Mononuclear cell (primary cell): ENCODE data around the gene OR8B2. TPM values are rescaled to one million over a fixed set of nuclear protein-coding genes. Genes with fewer than 3 reads are reported as not detected.
"Not testable (repeated sequence)": the region's sequence is repeated elsewhere in the genome, so short reads cannot be mapped to it uniquely, and the experiment has no call there.

Experiments
- H3K27me3 ChIP-seq: 2 replicates; pipeline ENCODE4 v1.6.0; 2011; ENCODE audit warnings: low read length, control low read depth; ENCODE audit not compliant: insufficient read depth
- H3K4me1 ChIP-seq: 2 replicates; pipeline ENCODE4 v1.5.1; 2011; ENCODE audit warnings: mild to moderate bottlenecking, low read length, control low read depth; ENCODE audit not compliant: insufficient read depth
- H3K4me3 ChIP-seq: 2 replicates; pipeline ENCODE4 v1.5.1; 2011; ENCODE audit warnings: mild to moderate bottlenecking, low read length, moderate library complexity
- H3K9me3 ChIP-seq: 2 replicates; pipeline ENCODE4 v1.5.1; 2011; ENCODE audit warnings: low read depth, mild to moderate bottlenecking, control low read depth, low read length
- total RNA-seq: library from RNA; depleted of rRNA; stranded (reverse); fragments of >200 nt; gene quantifications from one replicate; pipeline ENCODE4 v1.2.3, GENCODE V29; 2012

Gene OR8B2, protein sequence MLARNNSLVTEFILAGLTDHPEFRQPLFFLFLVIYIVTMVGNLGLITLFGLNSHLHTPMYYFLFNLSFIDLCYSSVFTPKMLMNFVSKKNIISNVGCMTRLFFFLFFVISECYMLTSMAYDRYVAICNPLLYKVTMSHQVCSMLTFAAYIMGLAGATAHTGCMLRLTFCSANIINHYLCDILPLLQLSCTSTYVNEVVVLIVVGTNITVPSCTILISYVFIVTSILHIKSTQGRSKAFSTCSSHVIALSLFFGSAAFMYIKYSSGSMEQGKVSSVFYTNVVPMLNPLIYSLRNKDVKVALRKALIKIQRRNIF
- total RNA-seq: not detected

DNA sequence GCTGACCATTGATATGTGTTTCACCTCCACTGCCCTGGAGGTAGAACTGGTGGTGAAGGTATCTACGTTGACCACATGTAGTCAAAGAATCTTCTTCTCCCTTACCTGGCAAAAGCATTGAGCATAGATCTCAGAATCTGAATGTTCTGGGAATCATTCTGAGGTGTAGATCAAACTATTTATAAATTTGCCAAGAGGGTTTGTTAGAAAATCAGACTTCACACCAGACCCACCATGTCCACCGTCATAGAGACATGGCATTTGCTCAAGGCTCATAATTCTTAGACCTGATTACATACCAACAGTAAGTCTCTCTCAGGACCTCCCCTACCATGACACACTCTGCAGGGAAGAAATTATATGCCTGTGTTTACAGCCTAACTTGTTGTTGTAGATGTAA is at the start of gene OR8B2:
TSS of gene OR8B2 (minus strand) at position 101 of the 400 bp plus-strand sequence. CDS start 1,156 bp downstream, outside the sequence.
- H3K27me3 ChIP-seq: no peaks in the 10 kb centered on the region
- no peaks in the 10 kb centered on the region for H3K4me1 ChIP-seq
- H3K4me3 ChIP-seq: no peak within 1 kb of the TSS
- no peaks in the 10 kb centered on the region for H3K9me3 ChIP-seq

DNA sequence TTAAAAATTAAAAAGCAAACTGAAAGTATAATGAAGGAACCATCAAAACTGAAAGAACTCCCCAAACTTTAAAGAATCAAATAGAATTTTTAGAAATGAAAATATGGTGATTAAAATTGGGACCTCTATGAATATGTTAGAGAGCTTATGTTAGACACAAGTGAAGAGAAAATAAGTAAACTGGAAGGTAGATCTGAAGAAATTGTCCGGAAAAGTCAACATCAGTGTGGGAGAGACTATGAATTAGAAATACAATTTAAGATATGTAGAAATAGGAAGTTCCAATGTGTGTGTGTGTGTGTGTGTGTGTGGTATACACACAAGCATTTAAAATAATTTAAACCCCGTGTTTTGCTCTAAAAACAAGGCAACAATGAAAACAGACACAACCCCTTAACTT is 45.3 kb upstream of the OR8B2 start:
- Histone ChIP-seq H3K9me3 (no peaks in the 10 kb centered on the region), H3K27me3 (no peaks in the 10 kb centered on the region), H3K4me3 (no peak overlapping the region), H3K4me1 (no peaks in the 10 kb centered on the region)

DNA sequence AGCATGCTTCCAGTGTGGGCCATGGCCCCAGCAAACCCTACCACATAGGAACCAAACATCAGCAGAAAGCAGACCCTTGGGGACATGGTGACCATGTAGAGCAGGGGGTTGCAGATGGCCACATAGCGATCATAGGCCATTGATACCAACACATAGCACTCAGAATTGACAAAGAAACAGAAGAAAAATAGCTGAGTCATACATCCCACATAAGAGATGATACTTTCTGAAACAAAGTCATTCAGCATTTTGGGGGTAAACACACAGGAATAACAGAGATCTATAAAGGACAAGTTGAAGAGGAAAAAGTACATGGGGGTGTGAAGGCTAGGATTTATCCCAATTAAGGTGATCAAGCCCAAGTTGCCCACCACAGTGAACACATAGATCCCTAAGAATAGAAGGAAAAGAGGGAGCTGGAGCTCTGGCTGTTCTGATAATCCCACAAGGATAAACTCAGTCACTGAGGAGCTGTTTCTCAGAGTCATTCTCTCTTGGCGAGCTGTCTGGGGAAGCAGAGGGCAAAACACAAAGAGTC is 40.2 kb upstream of the OR8B2 start, which contains the start of gene OR8B4:
TSS of gene OR8B4 (minus strand) at position 488 of the 538 bp plus-strand sequence. CDS start at position 488, 0 bp downstream.
- H3K4me1 ChIP-seq: no peaks in the 10 kb centered on the region
- no peaks in the 10 kb centered on the region for H3K9me3 ChIP-seq
- no peak within 1 kb of the TSS for H3K4me3 ChIP-seq
- H3K27me3 ChIP-seq: no peaks in the 10 kb centered on the region

DNA sequence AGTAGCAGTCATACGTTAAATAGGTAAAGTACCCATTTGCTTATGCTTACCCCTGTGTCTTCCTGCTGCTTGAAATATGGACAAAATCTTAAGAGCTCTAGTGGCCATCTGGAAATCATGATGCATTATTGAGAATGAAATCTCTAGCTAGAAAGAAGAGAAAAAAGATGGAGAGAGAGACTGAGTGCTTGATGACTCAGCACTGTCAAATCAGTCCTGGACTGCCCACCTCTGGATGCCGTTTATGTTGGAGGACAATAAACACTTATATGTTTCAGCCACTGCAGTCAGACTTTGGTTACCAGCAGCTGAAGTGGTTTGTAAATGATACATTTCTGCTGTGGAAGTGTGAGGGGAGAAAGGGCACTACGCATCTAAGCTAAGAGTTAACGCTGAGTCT is 36.7 kb upstream of the OR8B2 start:
- no peak overlapping the region for H3K4me3 ChIP-seq
- H3K9me3 ChIP-seq: no peaks in the 10 kb centered on the region
- H3K4me1 ChIP-seq: no peaks in the 10 kb centered on the region
- H3K27me3 ChIP-seq: no peaks in the 10 kb centered on the region

DNA sequence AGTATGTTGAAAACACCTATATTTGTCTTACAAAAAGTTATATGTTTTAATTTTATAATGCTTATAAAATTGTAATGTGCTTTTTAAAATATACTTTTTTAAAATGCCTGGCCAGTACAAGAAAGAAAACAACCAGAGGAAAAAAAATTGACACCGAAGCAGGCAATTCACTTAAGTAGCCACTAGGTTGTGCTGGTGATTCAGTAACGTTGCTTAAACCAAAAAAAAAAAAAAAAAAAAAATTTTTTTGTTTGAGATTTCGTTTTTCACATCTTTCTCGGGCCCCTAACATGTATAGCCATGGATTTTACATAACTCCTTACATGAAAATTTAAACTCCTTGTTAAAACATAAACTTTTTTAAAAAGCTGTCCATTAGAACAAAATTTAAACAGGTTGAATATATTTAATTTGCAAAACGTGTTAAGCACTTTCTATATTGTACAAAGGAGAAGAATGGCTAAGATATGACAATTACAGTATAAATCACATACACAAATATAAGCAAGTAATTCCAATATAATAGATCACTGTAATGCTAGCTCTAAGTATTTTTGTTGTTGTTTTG is 31.1 kb upstream of the OR8B2 start:
- Histone ChIP-seq H3K9me3 (no peaks in the 10 kb centered on the region), H3K27me3 (peaks cover under 1% of the 10 kb centered on the region), H3K4me3 (no peak overlapping the region), H3K4me1 (no peaks in the 10 kb centered on the region)

DNA sequence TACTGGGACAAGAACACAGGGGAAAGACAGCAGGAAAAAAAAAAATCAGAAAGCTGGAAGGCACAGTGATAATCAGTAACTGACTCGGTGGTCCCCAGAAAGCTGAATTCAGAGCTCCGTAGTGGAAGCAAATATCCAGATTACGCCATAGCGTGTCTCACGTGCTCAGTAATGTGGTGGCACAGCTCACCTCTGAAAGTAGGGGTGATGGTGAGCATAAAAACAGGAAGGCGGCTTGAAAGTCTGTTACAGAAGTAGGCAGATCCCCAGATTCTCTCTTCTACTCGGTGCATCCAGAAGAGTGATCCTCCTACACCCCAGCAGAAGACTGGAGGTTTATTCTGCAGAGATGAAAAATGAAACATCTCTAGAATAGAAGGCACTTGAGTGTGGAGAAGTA is 25.6 kb upstream of the OR8B2 start:
- Histone ChIP-seq H3K9me3 (no peaks in the 10 kb centered on the region), H3K27me3 (peaks cover 12% of the 10 kb centered on the region), H3K4me1 (no peaks in the 10 kb centered on the region), H3K4me3 (no peak overlapping the region)

DNA sequence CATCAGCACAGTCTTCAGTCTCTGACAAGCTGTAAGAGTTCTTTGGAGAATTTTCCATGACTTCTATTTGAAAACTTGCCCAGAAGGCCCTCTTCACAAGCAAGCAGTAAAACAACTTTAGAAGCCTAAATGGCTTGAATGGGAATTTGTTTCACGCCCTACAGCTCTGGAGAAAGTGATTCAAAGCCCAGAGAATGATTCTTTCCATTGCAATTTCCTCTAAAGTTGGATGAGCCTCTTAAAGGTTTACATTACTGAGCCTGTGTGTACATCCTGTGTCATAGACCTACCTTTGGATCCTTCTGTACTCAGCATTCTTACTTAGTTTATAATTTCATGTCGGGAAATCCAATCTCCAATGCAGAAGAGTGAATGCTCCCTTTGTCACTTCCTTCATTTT is 21.3 kb upstream of the OR8B2 start:
- Histone ChIP-seq H3K4me1 (no peaks in the 10 kb centered on the region), H3K9me3 (no peaks in the 10 kb centered on the region), H3K27me3 (peaks cover 12% of the 10 kb centered on the region)

DNA sequence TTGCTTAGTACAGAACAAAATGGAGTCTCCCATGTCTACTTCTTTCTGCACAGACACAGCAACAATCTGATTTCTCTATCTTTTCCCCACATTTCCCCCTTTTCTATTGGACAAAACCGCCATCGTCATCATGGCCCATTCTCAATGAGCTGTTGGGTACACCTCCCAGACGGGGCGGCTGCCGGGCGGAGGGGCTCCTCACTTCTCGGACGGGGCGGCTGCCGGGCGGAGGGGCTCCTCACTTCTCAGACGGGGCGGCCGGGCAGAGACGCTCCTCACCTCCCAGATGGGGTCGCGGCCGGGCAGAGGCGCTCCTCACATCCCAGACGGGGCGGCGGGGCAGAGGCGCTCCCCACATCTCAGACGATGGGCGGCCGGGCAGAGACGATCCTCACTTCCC is 18.9 kb upstream of the OR8B2 start:
- H3K27me3 ChIP-seq, H3K9me3 ChIP-seq, H3K4me1 ChIP-seq, H3K4me3 ChIP-seq: not testable (repeated sequence)

More for the DNA sequence above, 21.3 kb upstream of the OR8B2 start:
- no peak overlapping the region for H3K4me3 ChIP-seq

DNA sequence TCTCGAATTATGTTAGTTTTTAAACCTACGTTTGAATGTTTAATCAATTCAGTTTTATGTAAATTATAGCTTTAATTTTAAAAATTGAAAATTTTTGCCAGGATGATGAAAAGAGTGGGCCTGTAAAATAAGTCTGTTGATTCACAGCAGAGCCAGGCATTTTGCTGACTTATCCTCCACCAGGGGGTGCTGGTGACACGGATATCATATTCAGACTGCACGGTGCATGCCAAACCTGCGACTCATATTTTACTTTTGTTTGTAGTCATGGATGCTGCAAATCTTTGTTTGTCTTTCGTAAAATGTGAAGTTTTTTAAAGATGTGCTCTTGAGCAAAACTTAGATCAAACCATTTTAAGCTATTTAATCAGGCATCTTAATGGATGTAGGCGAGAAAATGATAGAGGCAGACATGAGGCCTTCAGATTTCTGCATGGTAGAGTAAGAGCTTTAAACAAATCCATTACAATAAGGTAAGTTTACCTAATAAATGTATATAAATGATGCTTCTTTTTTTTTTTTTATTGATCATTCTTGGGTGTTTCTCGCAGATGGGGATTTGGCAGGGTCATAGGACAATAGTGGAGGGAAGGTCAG is 18.1 kb upstream of the OR8B2 start:
- no peaks in the 10 kb centered on the region for H3K9me3 ChIP-seq
- no peak overlapping the region for H3K4me3 ChIP-seq
- no peaks in the 10 kb centered on the region for H3K4me1 ChIP-seq

DNA sequence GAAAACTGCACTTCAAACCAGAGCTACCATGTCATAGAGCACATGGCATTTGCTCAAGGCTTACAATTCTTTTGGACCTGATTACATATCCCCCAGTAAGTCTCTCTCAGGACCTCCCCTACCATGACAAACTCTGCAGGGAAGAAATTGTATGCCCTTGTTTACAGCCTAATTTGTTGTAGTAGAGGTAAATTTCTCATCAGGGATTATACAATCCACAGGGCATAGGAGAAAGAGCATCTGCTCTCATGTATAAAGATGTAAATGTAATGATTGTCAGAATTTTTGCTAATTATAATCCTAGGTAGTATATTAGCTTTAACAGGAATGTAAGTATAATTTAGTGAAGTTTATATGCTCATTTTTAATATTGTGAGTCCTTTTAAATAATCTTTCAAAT is 14.6 kb upstream of the OR8B2 start, which contains the start of gene OR8B3:
TSS of gene OR8B3 (minus strand) at position 101 of the 400 bp plus-strand sequence. CDS start 1,673 bp downstream, outside the sequence.
- H3K9me3 ChIP-seq: no peaks in the 10 kb centered on the region
- no peak within 1 kb of the TSS for H3K4me3 ChIP-seq
- no peaks in the 10 kb centered on the region for H3K4me1 ChIP-seq
- no peaks in the 10 kb centered on the region for H3K27me3 ChIP-seq

More for the DNA sequence above, 18.1 kb upstream of the OR8B2 start:
- peaks cover 3% of the 10 kb centered on the region for H3K27me3 ChIP-seq

DNA sequence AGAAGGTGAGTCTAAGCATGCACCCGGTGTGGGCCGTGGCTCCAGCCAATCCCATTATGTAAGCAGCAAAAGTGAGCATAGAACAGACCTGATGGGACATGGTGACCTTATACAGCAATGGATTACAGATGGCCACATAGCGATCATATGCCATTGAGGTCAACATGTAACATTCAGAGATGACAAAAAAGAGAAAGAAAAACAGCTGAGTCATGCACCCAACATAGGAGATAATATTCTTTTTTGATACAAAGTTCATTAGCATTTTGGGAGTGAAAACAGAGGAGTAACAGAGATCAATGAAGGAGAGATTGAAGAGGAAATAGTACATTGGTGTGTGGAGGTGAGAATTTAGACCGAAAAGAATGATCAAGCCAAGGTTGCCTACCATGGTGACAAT is 12.5 kb upstream of the OR8B2 start:
- H3K4me3 ChIP-seq, H3K27me3 ChIP-seq, H3K9me3 ChIP-seq, H3K4me1 ChIP-seq: not testable (repeated sequence)

DNA sequence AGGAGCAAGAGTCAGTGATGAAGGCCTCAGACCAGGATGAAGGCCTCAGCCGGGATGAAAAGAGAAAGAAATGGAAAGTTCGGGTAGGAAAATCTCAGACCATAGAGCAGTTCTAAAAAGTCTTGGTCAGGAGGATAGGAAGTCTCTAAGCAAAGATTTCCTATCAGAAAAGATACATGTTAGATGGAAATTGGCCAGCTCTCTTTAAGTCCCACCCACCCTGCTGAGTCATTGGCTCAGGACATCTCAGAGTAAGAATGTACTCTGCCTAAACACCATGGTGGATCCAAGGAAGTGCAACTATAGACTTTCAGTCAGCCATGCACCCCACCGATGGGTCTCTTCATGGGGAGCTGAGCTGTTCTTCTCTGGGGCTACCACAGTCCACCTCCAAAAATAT is 10.1 kb upstream of the OR8B2 start:
- no peaks in the 10 kb centered on the region for H3K9me3 ChIP-seq
- peaks cover 2% of the 10 kb centered on the region for H3K27me3 ChIP-seq
- H3K4me1 ChIP-seq: no peaks in the 10 kb centered on the region

DNA sequence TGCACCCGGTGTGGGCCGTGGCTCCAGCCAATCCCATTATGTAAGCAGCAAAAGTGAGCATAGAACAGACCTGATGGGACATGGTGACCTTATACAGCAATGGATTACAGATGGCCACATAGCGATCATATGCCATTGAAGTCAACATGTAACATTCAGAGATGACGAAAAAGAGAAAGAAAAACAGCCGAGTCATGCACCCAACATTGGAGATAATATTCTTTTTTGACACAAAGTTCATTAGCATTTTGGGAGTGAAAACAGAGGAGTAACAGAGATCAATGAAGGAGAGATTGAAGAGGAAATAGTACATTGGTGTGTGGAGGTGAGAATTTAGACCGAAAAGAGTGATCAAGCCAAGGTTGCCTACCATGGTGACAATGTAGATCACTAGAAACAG is 1.4 kb downstream of the OR8B2 start:
- H3K27me3 ChIP-seq, H3K4me3 ChIP-seq: not testable (repeated sequence)

More for the DNA sequence above, 10.1 kb upstream of the OR8B2 start:
- no peak overlapping the region for H3K4me3 ChIP-seq

DNA sequence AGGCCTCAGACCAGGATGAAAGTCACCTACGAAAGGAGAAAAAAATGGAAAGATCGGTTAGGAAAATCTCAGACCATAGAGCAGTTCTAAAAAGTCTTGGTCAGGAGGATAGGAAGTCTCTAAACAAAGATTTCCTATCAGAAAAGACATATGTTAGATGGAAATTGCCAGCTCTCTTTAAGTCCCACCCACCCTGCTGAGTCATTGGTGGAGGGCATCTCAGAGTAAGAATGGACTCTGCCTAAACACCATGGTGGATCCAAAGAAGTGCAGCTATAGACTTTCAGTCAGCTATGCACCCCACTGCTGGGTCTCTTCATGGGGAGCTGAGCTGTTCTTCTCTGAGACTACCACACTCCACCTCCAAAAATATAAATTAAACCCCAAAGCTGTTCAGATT is 3.7 kb downstream of the OR8B2 start:
- no peaks in the 10 kb centered on the region for H3K4me1 ChIP-seq
- no peaks in the 10 kb centered on the region for H3K27me3 ChIP-seq
- no peaks in the 10 kb centered on the region for H3K9me3 ChIP-seq
- H3K4me3 ChIP-seq: no peak overlapping the region

More for the DNA sequence above, 1.4 kb downstream of the OR8B2 start:
- H3K9me3 ChIP-seq, H3K4me1 ChIP-seq: not testable (repeated sequence)

DNA sequence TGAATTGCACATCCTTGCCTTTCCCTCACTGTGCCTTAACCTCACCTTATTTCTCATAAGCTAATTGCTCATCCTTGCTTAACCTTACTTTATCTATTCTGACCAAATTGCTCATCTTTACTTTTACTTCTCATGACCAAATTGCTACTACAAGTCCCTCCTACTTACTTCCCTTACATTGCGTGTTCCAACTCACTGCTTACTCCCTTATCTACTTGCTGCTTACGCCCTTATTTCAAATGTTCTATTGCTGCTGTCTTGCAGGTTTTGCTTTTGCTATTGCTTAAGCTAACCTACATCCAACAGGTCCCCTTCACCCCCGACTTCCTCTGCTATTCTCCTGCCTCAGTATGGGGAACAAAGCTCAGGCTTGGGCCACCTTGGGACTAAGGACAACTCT is 8.0 kb downstream of the OR8B2 start:
- Histone ChIP-seq H3K4me1 (no peaks in the 10 kb centered on the region), H3K9me3 (no peaks in the 10 kb centered on the region), H3K27me3 (no peaks in the 10 kb centered on the region), H3K4me3 (no peak overlapping the region)
